Measurements from ENCODE around the gene RAVER1. TPM values are rescaled to one million over a fixed set of nuclear protein-coding genes. Genes with fewer than 3 reads are reported as not detected.

Gene RAVER1
- total and polyA plus RNA-seq, 9 of the 15 experiments (the other 6 are each of a cell fraction or from before 2014, with no cell fraction given), result 0.06 to 113 (median 7.0) TPM

DNA sequence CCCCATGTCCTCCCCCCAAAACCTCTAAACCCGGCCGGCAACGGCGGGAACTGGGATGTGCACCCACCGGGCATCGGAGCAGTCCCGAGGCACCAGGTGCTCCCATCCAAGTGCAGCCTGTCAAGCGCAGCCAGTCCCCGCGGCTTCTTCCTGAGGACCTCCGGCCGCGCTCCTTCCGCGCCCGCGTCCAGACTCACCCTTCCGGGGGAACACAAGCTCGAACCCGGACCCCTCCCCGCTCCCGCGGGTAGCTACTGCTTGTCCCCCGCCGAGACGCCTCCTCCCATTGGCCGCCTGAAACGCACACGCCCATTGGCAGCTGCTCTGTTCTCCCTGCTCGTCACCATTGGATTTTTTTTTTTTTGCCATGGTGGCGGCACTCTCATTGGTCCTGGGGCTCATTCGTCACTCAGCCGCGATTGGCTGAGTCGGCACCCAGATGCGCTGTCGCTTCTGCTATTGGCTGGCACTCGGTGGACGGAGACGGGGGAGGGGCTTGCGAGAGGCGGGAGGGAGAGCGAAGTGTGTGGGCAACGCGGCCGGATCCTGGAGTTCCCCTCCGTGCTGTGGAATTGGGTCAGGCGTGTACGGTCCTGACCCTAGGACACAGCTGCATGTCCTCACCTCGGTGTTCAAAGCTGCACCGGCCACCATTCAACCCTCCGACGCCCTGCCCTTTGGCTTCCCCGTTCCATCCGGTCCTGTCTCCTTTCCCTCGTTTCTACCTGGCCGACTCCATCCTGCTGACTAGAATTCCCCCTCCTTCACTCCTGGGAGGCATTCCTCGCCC lies 47.2 kb upstream of the RAVER1 start, which contains the start of gene TYK2 (continued):
- TF ChIP-seq, protein P1, sequence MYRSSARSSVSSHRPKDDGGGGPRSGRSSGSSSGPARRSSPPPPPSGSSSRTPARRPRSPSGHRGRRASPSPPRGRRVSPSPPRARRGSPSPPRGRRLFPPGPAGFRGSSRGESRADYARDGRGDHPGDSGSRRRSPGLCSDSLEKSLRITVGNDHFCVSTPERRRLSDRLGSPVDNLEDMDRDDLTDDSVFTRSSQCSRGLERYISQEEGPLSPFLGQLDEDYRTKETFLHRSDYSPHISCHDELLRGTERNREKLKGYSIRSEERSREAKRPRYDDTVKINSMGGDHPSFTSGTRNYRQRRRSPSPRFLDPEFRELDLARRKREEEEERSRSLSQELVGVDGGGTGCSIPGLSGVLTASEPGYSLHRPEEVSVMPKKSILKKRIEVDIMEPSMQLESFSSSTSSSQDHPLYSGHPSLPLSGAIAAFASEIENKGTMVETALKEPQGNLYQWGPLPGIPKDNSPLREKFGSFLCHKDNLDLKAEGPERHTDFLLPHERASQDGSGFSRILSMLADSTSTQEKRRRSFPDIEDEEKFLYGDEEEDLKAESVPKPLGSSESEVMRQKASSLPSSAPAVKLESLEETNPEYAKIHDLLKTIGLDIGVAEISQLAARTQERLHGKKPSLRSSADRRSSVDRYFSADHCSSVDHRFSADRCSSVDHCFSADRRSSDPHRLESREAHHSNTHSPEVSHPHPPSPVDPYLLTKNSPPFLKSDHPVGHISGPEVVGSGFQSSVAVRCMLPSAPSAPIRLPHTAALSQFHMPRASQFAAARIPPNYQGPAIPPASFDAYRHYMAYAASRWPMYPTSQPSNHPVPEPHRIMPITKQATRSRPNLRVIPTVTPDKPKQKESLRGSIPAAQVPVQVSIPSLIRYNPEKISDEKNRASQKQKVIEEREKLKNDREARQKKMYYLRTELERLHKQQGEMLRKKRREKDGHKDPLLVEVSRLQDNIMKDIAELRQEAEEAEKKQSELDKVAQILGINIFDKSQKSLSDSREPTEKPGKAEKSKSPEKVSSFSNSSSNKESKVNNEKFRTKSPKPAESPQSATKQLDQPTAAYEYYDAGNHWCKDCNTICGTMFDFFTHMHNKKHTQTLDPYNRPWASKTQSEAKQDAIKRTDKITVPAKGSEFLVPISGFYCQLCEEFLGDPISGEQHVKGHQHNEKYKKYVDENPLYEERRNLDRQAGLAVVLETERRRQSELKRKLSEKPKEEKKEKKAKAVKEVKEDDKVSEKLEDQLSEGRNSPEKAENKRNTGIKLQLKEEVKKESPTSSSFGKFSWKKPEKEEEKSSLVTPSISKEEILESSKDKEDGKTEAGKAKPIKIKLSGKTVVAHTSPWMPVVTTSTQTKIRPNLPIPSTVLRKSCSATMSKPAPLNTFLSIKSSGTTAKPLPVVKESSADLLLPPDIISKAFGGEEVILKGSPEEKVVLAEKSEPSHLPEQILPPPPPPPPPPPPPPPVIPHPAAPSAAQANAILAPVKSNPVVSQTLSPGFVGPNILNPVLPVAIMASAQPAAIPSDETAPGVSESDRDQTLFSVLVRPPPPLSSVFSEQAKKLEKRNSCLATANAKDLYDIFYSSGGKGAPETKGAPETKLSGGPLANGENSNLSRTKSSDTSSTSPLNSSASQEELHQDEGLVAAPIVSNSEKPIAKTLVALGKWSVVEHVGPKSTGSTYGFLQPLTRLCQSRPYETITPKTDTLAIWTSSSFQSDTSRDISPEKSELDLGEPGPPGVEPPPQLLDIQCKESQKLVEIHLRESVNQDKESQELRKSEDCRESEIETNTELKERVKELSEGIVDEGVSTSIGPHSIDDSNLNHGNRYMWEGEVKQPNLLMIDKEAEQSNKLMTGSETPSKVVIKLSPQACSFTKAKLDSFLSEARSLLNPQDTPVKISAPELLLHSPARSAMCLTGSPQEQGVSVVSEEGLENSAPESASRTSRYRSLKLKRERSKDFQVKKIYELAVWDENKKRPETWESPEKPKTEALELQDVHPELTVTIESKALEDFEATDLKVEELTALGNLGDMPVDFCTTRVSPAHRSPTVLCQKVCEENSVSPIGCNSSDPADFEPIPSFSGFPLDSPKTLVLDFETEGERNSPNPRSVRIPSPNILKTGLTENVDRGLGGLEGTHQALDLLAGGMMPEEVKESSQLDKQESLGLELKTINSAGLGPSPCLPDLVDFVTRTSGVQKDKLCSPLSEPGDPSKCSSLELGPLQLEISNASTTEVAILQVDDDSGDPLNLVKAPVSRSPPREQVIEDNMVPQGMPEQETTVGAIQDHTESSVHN (IDR thresholded peaks at IDR 0.05; ENCODE audit: borderline replicate concordance in 1 of 2, low read depth in 1 of 2), result no peak
- TF ChIP-seq E2F3 (CRISPR knock-in tag; IDR thresholded peaks at IDR 0.05) (peak; percentile 74), FOXJ3 (CRISPR knock-in tag; IDR thresholded peaks at IDR 0.05) (no peak), MAFF (IDR thresholded peaks at IDR 0.05; ENCODE audit: low read length) (no peak), COPS2 (conservative IDR thresholded peaks at IDR 0.05) (no peak), ZNF232 (CRISPR knock-in tag; IDR thresholded peaks at IDR 0.05) (no peak), HMG20A (CRISPR knock-in tag; conservative IDR thresholded peaks at IDR 0.05) (no peak), TEAD4 (IDR thresholded peaks at IDR 0.05; ENCODE audit: low read length) (peak; percentile 36; the same call in 1 of the 2 replicates), TEAD4 (CRISPR knock-in tag; IDR thresholded peaks at IDR 0.05; ENCODE audit: borderline replicate concordance) (no peak), ZFP1 (CRISPR knock-in tag; IDR thresholded peaks at IDR 0.05) (no peak), ZNF140 (CRISPR knock-in tag; IDR thresholded peaks at IDR 0.05) (no peak), TBL1XR1 (IDR thresholded peaks at IDR 0.05; ENCODE audit: low read length in 2 of 2) (0 out of 4 replicates have a peak, but pooled peaks of 1 of the 2 experiments have one; percentile 38), ZNF79 (CRISPR knock-in tag; IDR thresholded peaks at IDR 0.05; ENCODE audit: low read depth) (no peak), NFIC (IDR thresholded peaks at IDR 0.05) (no peak), KHSRP (IDR thresholded peaks at IDR 0.05) (peak; percentile 74), SMAD3 (CRISPR knock-in tag; conservative IDR thresholded peaks at IDR 0.05) (no peak), SMARCE1 (IDR thresholded peaks at IDR 0.05) (peak; percentile 49; the same call in 1 of the 2 replicates)
- TF ChIP-seq, protein P2, sequence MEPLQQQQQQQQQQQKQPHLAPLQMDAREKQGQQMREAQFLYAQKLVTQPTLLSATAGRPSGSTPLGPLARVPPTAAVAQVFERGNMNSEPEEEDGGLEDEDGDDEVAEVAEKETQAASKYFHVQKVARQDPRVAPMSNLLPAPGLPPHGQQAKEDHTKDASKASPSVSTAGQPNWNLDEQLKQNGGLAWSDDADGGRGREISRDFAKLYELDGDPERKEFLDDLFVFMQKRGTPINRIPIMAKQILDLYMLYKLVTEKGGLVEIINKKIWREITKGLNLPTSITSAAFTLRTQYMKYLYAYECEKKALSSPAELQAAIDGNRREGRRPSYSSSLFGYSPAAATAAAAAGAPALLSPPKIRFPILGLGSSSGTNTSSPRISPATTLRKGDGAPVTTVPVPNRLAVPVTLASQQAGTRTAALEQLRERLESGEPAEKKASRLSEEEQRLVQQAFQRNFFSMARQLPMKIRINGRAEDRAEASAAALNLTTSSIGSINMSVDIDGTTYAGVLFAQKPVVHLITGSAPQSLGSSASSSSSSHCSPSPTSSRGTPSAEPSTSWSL (CRISPR knock-in tag; IDR thresholded peaks at IDR 0.05; ENCODE audit: borderline replicate concordance), result no peak
- TF ChIP-seq, protein P3, sequence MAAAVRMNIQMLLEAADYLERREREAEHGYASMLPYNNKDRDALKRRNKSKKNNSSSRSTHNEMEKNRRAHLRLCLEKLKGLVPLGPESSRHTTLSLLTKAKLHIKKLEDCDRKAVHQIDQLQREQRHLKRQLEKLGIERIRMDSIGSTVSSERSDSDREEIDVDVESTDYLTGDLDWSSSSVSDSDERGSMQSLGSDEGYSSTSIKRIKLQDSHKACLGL (CRISPR knock-in tag; IDR thresholded peaks at IDR 0.05; ENCODE audit: borderline replicate concordance, poor library complexity, severe bottlenecking), result no peak

Measured in K562 (cell line).